HEK293 (cell line): ENCODE measurements around the gene DUSP22.
A peak's percentile ranks its signal among the peaks of the same experiment; 100 is the strongest.

Experiments used
- CTCF ChIA-PET: fragments of 350-600 bp; formaldehyde crosslinking; extraction: SDS; loops from one replicate; lab custom pipeline; 2021; ENCODE audit warnings: antibody characterized with exemption; lab: Yijun Ruan, JAX
- POLR2A ChIA-PET: fragments of 300-600 bp; formaldehyde crosslinking; extraction: SDS; loops from one replicate; lab custom pipeline; 2020; ENCODE audit warnings: antibody characterized with exemption, inconsistent platforms; lab: Yijun Ruan, JAX
- H3K27ac ChIP-seq: fragments of 200-500 bp; sonication (Bioruptor generic); 2 replicates; pipeline ENCODE4 v1.5.1; 2014; ENCODE audit warnings: low read depth, low read length, control low read depth, inconsistent platforms; ENCODE audit errors: extremely low read depth
- H3K36me3 ChIP-seq, 2 experiments: fragments of 200-500 bp in 1 of 2; sonication (Bioruptor generic) in 1 of 2; 1 replicate in 1 of 2; 2 replicates in 1 of 2; pipeline ENCODE4 v1.5.1; 2014 to 2017; ENCODE audit warnings: inconsistent platforms in 2 of 2, low read length in 2 of 2; ENCODE audit not compliant: control insufficient read depth in 2 of 2, insufficient read depth in 1 of 2
- H3K4me1 ChIP-seq: fragments of 200-500 bp; sonication (Bioruptor generic); 2 replicates; pipeline ENCODE4 v1.5.1; 2014; ENCODE audit warnings: mild to moderate bottlenecking, low read length, inconsistent platforms; ENCODE audit not compliant: control insufficient read depth, insufficient read depth
- H3K4me3 ChIP-seq: 2 replicates; pipeline ENCODE4 v1.5.1; 2011; ENCODE audit warnings: low read depth, mild to moderate bottlenecking, control low read depth, low read length, moderate library complexity
- H3K9me3 ChIP-seq: fragments of 200-500 bp; sonication (Bioruptor generic); 2 replicates; pipeline ENCODE4 v1.5.1; 2014; ENCODE audit warnings: low read depth, low read length, inconsistent platforms; ENCODE audit not compliant: control insufficient read depth, insufficient read depth
- GLIS1 ChIP-seq: fragments of 450-650 bp; formaldehyde crosslinking; IDR thresholded peaks from 2 replicates; pipeline ENCODE4 v1.5.1; 2016; ENCODE audit warnings: missing biosample characterization, missing genetic modification characterization
- GLIS2 ChIP-seq: fragments of 450-650 bp; formaldehyde crosslinking; IDR thresholded peaks from 2 replicates; pipeline ENCODE4 v1.5.1; 2016; ENCODE audit warnings: missing biosample characterization, missing genetic modification characterization
- HOXC10 ChIP-seq: sonication (generic); formaldehyde crosslinking; IDR thresholded peaks from 2 replicates; pipeline ENCODE4 v1.8.1; 2023; ENCODE audit warnings: mild to moderate bottlenecking, missing genetic modification reagents
- KLF16 ChIP-seq: fragments of 450-650 bp; formaldehyde crosslinking; IDR thresholded peaks from 2 replicates; pipeline ENCODE4 v1.5.1; 2017; ENCODE audit warnings: missing biosample characterization, missing genetic modification characterization
- MEIS1 ChIP-seq: sonication (generic); formaldehyde crosslinking; IDR thresholded peaks from 2 replicates; pipeline ENCODE4 v1.8.1; 2022; ENCODE audit warnings: missing genetic modification reagents, mild to moderate bottlenecking, borderline replicate concordance
- REPIN1 ChIP-seq: fragments of 450-650 bp; formaldehyde crosslinking; IDR thresholded peaks from 2 replicates; pipeline ENCODE4 v1.5.1; 2017; ENCODE audit warnings: missing biosample characterization, missing genetic modification characterization, low read depth
- SCRT1 ChIP-seq: fragments of 450-650 bp; formaldehyde crosslinking; IDR thresholded peaks from 2 replicates; pipeline ENCODE4 v1.5.1; 2016; ENCODE audit warnings: missing biosample characterization, missing genetic modification characterization, borderline replicate concordance
- WT1 ChIP-seq: fragments of 450-650 bp; formaldehyde crosslinking; IDR thresholded peaks from 2 replicates; pipeline ENCODE4 v1.5.1; 2016; ENCODE audit warnings: missing biosample characterization, missing genetic modification characterization
- ZFP41 ChIP-seq: fragments of 450-650 bp; formaldehyde crosslinking; IDR thresholded peaks from 2 replicates; pipeline ENCODE4 v1.5.1; 2016; ENCODE audit warnings: missing biosample characterization, missing genetic modification characterization, borderline replicate concordance
- ZNF10 ChIP-seq: fragments of 450-650 bp; formaldehyde crosslinking; IDR thresholded peaks from 2 replicates; pipeline ENCODE4 v1.5.1; 2017; ENCODE audit warnings: missing biosample characterization, missing genetic modification characterization
- ZNF132 ChIP-seq: fragments of 450-650 bp; formaldehyde crosslinking; IDR thresholded peaks from 2 replicates; pipeline ENCODE4 v1.5.1; 2017; ENCODE audit warnings: missing biosample characterization, missing genetic modification characterization, borderline replicate concordance
- ZNF169 ChIP-seq: fragments of 450-650 bp; formaldehyde crosslinking; IDR thresholded peaks from 2 replicates; pipeline ENCODE4 v1.5.1; 2016; ENCODE audit warnings: missing biosample characterization, missing genetic modification characterization
- ZNF2 ChIP-seq: fragments of 450-650 bp; formaldehyde crosslinking; IDR thresholded peaks from 2 replicates; pipeline ENCODE4 v1.5.1; 2016; ENCODE audit warnings: missing biosample characterization, missing genetic modification characterization
- ZNF248 ChIP-seq: fragments of 450-650 bp; formaldehyde crosslinking; IDR thresholded peaks from 2 replicates; pipeline ENCODE4 v1.5.1; 2017; ENCODE audit warnings: missing biosample characterization, missing genetic modification characterization
- ZNF324 ChIP-seq: fragments of 450-650 bp; formaldehyde crosslinking; IDR thresholded peaks from 2 replicates; pipeline ENCODE4 v1.5.1; 2016; ENCODE audit warnings: missing biosample characterization, missing genetic modification characterization
- ZNF341 ChIP-seq: fragments of 450-650 bp; formaldehyde crosslinking; IDR thresholded peaks from 2 replicates; pipeline ENCODE4; 2016; ENCODE audit warnings: low read depth, missing biosample characterization, missing genetic modification characterization
- ZNF354C ChIP-seq: fragments of 450-650 bp; formaldehyde crosslinking; IDR thresholded peaks from 2 replicates; pipeline ENCODE4 v1.5.1; 2016; ENCODE audit warnings: missing biosample characterization, missing genetic modification characterization, low read depth, borderline replicate concordance
- ZNF366 ChIP-seq: fragments of 450-650 bp; formaldehyde crosslinking; conservative IDR thresholded peaks from 2 replicates; pipeline ENCODE4 v1.5.1; 2016; ENCODE audit warnings: missing biosample characterization, missing genetic modification characterization
- ZNF404 ChIP-seq: fragments of 450-650 bp; formaldehyde crosslinking; IDR thresholded peaks from 2 replicates; pipeline ENCODE4 v1.5.1; 2017; ENCODE audit warnings: missing biosample characterization, missing genetic modification characterization
- ZNF473 ChIP-seq: fragments of 450-650 bp; formaldehyde crosslinking; IDR thresholded peaks from 2 replicates; pipeline ENCODE4 v1.5.1; 2017; ENCODE audit warnings: missing biosample characterization, missing genetic modification characterization
- ZNF48 ChIP-seq: fragments of 450-650 bp; formaldehyde crosslinking; IDR thresholded peaks from 2 replicates; pipeline ENCODE4 v1.5.1; 2016; ENCODE audit warnings: missing biosample characterization, missing genetic modification characterization
- ZNF571 ChIP-seq: fragments of 450-650 bp; formaldehyde crosslinking; IDR thresholded peaks from 2 replicates; pipeline ENCODE4 v1.5.0; 2017; ENCODE audit warnings: missing biosample characterization, missing genetic modification characterization
- ZNF610 ChIP-seq: fragments of 450-650 bp; formaldehyde crosslinking; IDR thresholded peaks from 2 replicates; pipeline ENCODE4 v1.5.1; 2016; ENCODE audit warnings: missing biosample characterization, missing genetic modification characterization, borderline replicate concordance
- ZNF624 ChIP-seq: fragments of 450-650 bp; formaldehyde crosslinking; IDR thresholded peaks from 2 replicates; pipeline ENCODE4 v1.5.1; 2017; ENCODE audit warnings: missing biosample characterization, missing genetic modification characterization
- ZNF654 ChIP-seq: fragments of 450-650 bp; formaldehyde crosslinking; IDR thresholded peaks from 2 replicates; pipeline ENCODE4 v1.5.1; 2016; ENCODE audit warnings: low read depth, missing biosample characterization, missing genetic modification characterization
- ZNF670 ChIP-seq: fragments of 450-650 bp; formaldehyde crosslinking; IDR thresholded peaks from 2 replicates; pipeline ENCODE4 v1.5.1; 2016; ENCODE audit warnings: missing biosample characterization, missing genetic modification characterization, low read depth
- ZNF776 ChIP-seq: fragments of 450-650 bp; formaldehyde crosslinking; IDR thresholded peaks from 2 replicates; pipeline ENCODE4 v1.5.0; 2017; ENCODE audit warnings: missing biosample characterization, missing genetic modification characterization, borderline replicate concordance
- TF ChIP-seq, protein P1 (sequence below): fragments of 450-650 bp; formaldehyde crosslinking; IDR thresholded peaks from 2 replicates; pipeline ENCODE4 v1.5.0; 2017; ENCODE audit warnings: missing biosample characterization, missing genetic modification characterization, borderline replicate concordance
- TF ChIP-seq, protein P2 (sequence below): fragments of 450-650 bp; formaldehyde crosslinking; IDR thresholded peaks from 2 replicates; pipeline ENCODE4 v1.5.1; 2017; ENCODE audit warnings: missing biosample characterization, mild to moderate bottlenecking, missing genetic modification characterization, moderate library complexity
- TF ChIP-seq, protein P3 (sequence below): fragments of 450-650 bp; formaldehyde crosslinking; IDR thresholded peaks from 2 replicates; pipeline ENCODE4 v1.5.1; 2016; ENCODE audit warnings: missing biosample characterization, missing genetic modification characterization
- TF ChIP-seq, protein P4 (sequence below): fragments of 450-650 bp; formaldehyde crosslinking; IDR thresholded peaks from 2 replicates; pipeline ENCODE4 v1.5.1; 2017; ENCODE audit warnings: missing biosample characterization, missing genetic modification characterization

Gene DUSP22, protein sequence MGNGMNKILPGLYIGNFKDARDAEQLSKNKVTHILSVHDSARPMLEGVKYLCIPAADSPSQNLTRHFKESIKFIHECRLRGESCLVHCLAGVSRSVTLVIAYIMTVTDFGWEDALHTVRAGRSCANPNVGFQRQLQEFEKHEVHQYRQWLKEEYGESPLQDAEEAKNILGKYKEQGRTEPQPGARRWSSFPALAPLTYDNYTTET

DNA sequence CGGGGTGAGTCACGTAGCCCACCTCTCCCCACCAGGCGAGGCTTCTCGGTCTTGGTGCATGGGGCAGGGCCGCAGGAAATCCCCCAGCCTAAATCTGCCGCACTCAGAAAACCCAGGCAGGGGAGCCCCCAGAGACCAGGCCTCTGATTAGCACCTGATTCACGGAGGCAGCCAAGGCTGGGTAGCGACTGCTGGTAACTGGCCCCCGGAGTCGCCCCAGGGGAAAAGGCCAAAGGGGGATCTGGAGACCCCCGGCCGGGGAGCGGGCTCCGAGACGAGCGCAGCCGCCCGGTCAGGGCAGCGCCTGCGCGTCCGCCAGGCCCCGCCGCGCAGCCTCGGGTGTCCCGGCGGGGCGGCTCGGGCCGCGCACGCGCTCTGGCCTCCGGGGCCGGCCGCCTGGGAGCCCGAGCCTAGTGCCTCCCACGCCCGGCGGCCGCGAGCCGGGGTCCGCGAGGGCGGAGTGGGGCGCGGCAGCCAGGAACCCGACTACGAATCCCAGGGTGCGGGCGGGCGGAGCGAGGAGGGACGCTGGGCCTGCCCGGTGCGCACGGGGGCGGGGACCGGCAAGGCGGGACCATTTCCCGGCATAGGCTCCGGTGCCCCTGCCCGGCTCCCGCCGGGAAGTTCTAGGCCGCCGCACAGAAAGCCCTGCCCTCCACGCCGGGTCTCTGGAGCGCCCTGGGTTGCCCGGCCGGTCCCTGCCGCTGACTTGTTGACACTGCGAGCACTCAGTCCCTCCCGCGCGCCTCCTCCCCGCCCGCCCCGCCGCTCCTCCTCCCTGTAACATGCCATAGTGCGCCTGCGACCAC lies at the start of gene DUSP22:
DUSP22 (plus strand) TSS at position 791 of the 809 bp plus-strand sequence. CDS start 53 bp downstream, outside the sequence.
- POLR2A ChIA-PET, result no interaction called here
- Histone ChIP-seq H3K36me3 (no peaks in the 10 kb centered on the region), H3K4me3 (peak within 1 kb of the TSS; percentile 69), H3K9me3 (no peaks in the 10 kb centered on the region), H3K4me1 (peaks cover 15% of the 10 kb centered on the region), H3K27ac (peak within 1 kb of the TSS; percentile 90)
- CTCF ChIA-PET, result no interaction called here
- TF ChIP-seq ZNF324 (tag by site-specific recombination), result no peak
- TF ChIP-seq, protein P1, sequence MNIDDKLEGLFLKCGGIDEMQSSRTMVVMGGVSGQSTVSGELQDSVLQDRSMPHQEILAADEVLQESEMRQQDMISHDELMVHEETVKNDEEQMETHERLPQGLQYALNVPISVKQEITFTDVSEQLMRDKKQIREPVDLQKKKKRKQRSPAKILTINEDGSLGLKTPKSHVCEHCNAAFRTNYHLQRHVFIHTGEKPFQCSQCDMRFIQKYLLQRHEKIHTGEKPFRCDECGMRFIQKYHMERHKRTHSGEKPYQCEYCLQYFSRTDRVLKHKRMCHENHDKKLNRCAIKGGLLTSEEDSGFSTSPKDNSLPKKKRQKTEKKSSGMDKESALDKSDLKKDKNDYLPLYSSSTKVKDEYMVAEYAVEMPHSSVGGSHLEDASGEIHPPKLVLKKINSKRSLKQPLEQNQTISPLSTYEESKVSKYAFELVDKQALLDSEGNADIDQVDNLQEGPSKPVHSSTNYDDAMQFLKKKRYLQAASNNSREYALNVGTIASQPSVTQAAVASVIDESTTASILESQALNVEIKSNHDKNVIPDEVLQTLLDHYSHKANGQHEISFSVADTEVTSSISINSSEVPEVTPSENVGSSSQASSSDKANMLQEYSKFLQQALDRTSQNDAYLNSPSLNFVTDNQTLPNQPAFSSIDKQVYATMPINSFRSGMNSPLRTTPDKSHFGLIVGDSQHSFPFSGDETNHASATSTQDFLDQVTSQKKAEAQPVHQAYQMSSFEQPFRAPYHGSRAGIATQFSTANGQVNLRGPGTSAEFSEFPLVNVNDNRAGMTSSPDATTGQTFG (tag by site-specific recombination), result no peak
- TF ChIP-seq GLIS1, result no peak
- no peak for TF ChIP-seq ZNF571 (tag by site-specific recombination)
- no peak for TF ChIP-seq ZFP41 (tag by site-specific recombination)
- no peak for TF ChIP-seq ZNF132 (tag by site-specific recombination)
- no peak for TF ChIP-seq REPIN1 (tag by site-specific recombination)
- TF ChIP-seq ZNF10 (tag by site-specific recombination), result no peak
- no peak for TF ChIP-seq ZNF354C (tag by site-specific recombination)
- no peak for TF ChIP-seq MEIS1
- TF ChIP-seq, protein P2, sequence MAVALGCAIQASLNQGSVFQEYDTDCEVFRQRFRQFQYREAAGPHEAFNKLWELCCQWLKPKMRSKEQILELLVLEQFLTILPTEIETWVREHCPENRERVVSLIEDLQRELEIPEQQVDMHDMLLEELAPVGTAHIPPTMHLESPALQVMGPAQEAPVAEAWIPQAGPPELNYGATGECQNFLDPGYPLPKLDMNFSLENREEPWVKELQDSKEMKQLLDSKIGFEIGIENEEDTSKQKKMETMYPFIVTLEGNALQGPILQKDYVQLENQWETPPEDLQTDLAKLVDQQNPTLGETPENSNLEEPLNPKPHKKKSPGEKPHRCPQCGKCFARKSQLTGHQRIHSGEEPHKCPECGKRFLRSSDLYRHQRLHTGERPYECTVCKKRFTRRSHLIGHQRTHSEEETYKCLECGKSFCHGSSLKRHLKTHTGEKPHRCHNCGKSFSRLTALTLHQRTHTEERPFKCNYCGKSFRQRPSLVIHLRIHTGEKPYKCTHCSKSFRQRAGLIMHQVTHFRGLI (tag by site-specific recombination), result peak; percentile 74
- TF ChIP-seq SCRT1 (tag by site-specific recombination), result no peak
- no peak for TF ChIP-seq ZNF624
- TF ChIP-seq ZNF366 (tag by site-specific recombination), result no peak
- TF ChIP-seq ZNF169, result no peak
- TF ChIP-seq ZNF2 (tag by site-specific recombination), result no peak
- no peak for TF ChIP-seq ZNF654 (tag by site-specific recombination)
- peak; percentile 46; the same call in 1 of the 2 replicates for TF ChIP-seq GLIS2 (tag by site-specific recombination)
- TF ChIP-seq, protein P3, sequence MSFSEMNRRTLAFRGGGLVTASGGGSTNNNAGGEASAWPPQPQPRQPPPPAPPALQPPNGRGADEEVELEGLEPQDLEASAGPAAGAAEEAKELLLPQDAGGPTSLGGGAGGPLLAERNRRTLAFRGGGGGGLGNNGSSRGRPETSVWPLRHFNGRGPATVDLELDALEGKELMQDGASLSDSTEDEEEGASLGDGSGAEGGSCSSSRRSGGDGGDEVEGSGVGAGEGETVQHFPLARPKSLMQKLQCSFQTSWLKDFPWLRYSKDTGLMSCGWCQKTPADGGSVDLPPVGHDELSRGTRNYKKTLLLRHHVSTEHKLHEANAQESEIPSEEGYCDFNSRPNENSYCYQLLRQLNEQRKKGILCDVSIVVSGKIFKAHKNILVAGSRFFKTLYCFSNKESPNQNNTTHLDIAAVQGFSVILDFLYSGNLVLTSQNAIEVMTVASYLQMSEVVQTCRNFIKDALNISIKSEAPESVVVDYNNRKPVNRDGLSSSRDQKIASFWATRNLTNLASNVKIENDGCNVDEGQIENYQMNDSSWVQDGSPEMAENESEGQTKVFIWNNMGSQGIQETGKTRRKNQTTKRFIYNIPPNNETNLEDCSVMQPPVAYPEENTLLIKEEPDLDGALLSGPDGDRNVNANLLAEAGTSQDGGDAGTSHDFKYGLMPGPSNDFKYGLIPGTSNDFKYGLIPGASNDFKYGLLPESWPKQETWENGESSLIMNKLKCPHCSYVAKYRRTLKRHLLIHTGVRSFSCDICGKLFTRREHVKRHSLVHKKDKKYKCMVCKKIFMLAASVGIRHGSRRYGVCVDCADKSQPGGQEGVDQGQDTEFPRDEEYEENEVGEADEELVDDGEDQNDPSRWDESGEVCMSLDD (tag by site-specific recombination), result 0 out of 2 replicates have a peak, but pooled peaks have one; percentile 30
- no peak for TF ChIP-seq ZNF670 (tag by site-specific recombination)
- TF ChIP-seq ZNF776, result no peak
- TF ChIP-seq KLF16 (tag by site-specific recombination), result no peak
- TF ChIP-seq ZNF248, result no peak
- TF ChIP-seq ZNF473 (tag by site-specific recombination), result no peak
- TF ChIP-seq ZNF610 (tag by site-specific recombination), result peak; percentile 80; the same call in 1 of the 2 replicates
- TF ChIP-seq ZNF341, result no peak
- no peak for TF ChIP-seq HOXC10
- TF ChIP-seq ZNF404 (tag by site-specific recombination), result no peak
- TF ChIP-seq ZNF48 (tag by site-specific recombination), result no peak
- TF ChIP-seq WT1 (tag by site-specific recombination), result 0 out of 2 replicates have a peak, but pooled peaks have one; percentile 18
- TF ChIP-seq, protein P4, sequence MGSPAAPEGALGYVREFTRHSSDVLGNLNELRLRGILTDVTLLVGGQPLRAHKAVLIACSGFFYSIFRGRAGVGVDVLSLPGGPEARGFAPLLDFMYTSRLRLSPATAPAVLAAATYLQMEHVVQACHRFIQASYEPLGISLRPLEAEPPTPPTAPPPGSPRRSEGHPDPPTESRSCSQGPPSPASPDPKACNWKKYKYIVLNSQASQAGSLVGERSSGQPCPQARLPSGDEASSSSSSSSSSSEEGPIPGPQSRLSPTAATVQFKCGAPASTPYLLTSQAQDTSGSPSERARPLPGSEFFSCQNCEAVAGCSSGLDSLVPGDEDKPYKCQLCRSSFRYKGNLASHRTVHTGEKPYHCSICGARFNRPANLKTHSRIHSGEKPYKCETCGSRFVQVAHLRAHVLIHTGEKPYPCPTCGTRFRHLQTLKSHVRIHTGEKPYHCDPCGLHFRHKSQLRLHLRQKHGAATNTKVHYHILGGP (tag by site-specific recombination), result no peak
